IMR-90 (cell line): Measurements from ENCODE around the gene TRIO. TPM values are rescaled to one million over a fixed set of nuclear protein-coding genes. Genes with fewer than 3 reads are reported as not detected.

ENCODE experiments used
- ATAC-seq: fragments of 200-7000 bp; cut with Tn5 transposase; 2 replicates; pipeline ENCODE4 v1.9.1; 2020; ENCODE audit warnings: low read depth, mild to moderate bottlenecking, moderate library complexity
- BruUV-seq: library from RNA; stranded (reverse); fragments of 400-500 nt; replicated peaks from 2 replicates; lab custom pipeline; 2021; lab: Mats Ljungman, UMichigan
- CTCF ChIA-PET: fragments of 300-600 bp; formaldehyde crosslinking; extraction: SDS; loops from one replicate; lab custom pipeline; 2021; ENCODE audit warnings: antibody characterized with exemption; lab: Yijun Ruan, JAX
- POLR2A ChIA-PET: fragments of 300-600 bp; sonication (Branson Sonifier 250); formaldehyde crosslinking; loops from one replicate; lab custom pipeline; 2022; ENCODE audit warnings: antibody characterized with exemption; ENCODE audit not compliant: unreplicated experiment; lab: Charles Lee
- DNase-seq: peaks from one replicate; pipeline ENCODE4 v3.0.0; 2013
- H2AFZ ChIP-seq: replicated peaks from 2 replicates; pipeline ENCODE3; 2013; ENCODE audit warnings: low read length, mild to moderate bottlenecking; ENCODE audit not compliant: poor library complexity
- H2AK5ac ChIP-seq: 2 replicates; pipeline ENCODE4 v1.6.1; 2013; ENCODE audit warnings: low read depth, low read length, inconsistent platforms
- H2AK9ac ChIP-seq: replicated peaks from 2 replicates; pipeline ENCODE3; 2013; ENCODE audit warnings: mild to moderate bottlenecking, low read depth, low read length, moderate library complexity; ENCODE audit not compliant: poor library complexity
- H2BK120ac ChIP-seq: 2 replicates; pipeline ENCODE4 v1.6.1; 2013; ENCODE audit warnings: low read depth, low read length, inconsistent platforms
- H2BK15ac ChIP-seq: 3 replicates; pipeline ENCODE4 v1.6.1; 2013; ENCODE audit warnings: low read depth, low read length, inconsistent platforms
- H2BK20ac ChIP-seq: 2 replicates; pipeline ENCODE4 v1.6.1; 2013; ENCODE audit warnings: low read depth, mild to moderate bottlenecking, inconsistent platforms, low read length, moderate library complexity
- H2BK5ac ChIP-seq: 2 replicates; pipeline ENCODE4 v1.6.1; 2013; ENCODE audit warnings: mild to moderate bottlenecking, low read depth, low read length, inconsistent platforms; ENCODE audit not compliant: poor library complexity, severe bottlenecking
- H3K14ac ChIP-seq: replicated peaks from 2 replicates; pipeline ENCODE4 v1.6.1; 2013; ENCODE audit warnings: low read depth, low read length, inconsistent platforms
- H3K18ac ChIP-seq: 2 replicates; pipeline ENCODE4 v1.6.1; 2013; ENCODE audit warnings: low read depth, low read length, control low read depth
- H3K23ac ChIP-seq: 2 replicates; pipeline ENCODE4 v1.6.1; 2013; ENCODE audit warnings: low read depth, low read length, inconsistent platforms
- H3K27ac ChIP-seq: 2 replicates; pipeline ENCODE4 v1.5.1; 2013; ENCODE audit warnings: mild to moderate bottlenecking, control low read depth, low read length; ENCODE audit not compliant: insufficient read depth
- H3K27me3 ChIP-seq: 2 replicates; pipeline ENCODE4 v1.6.1; 2013; ENCODE audit warnings: low read length; ENCODE audit not compliant: control insufficient read depth, insufficient read depth
- H3K36me3 ChIP-seq: 2 replicates; pipeline ENCODE4 v1.6.1; 2013; ENCODE audit warnings: low read length, mixed read lengths; ENCODE audit not compliant: control insufficient read depth, insufficient read depth
- H3K4ac ChIP-seq: 2 replicates; pipeline ENCODE4 v1.6.1; 2013; ENCODE audit warnings: low read depth, low read length, inconsistent platforms
- H3K4me1 ChIP-seq: 2 replicates; pipeline ENCODE4 v1.6.1; 2013; ENCODE audit warnings: low read length, mixed read lengths; ENCODE audit not compliant: control insufficient read depth, insufficient read depth
- H3K4me2 ChIP-seq: 2 replicates; pipeline ENCODE4 v1.6.1; 2013; ENCODE audit warnings: low read depth, mild to moderate bottlenecking, control low read depth, low read length, moderate library complexity
- H3K4me3 ChIP-seq: 2 replicates; pipeline ENCODE4 v1.5.1; 2013; ENCODE audit warnings: low read depth, mild to moderate bottlenecking, control low read depth, low read length, moderate library complexity; ENCODE audit not compliant: insufficient read depth
- H3K56ac ChIP-seq: 2 replicates; pipeline ENCODE4 v1.6.1; 2013; ENCODE audit warnings: low read length, inconsistent platforms; ENCODE audit not compliant: insufficient read depth; ENCODE audit errors: extremely low read depth
- H3K79me1 ChIP-seq, 2 experiments: 2 replicates each; pipeline ENCODE4 v1.6.1; 2013; ENCODE audit warnings: low read length in 2 of 2, inconsistent platforms in 1 of 2, low read depth in 1 of 2
- H3K9ac ChIP-seq: 2 replicates; pipeline ENCODE4 v1.6.1; 2013; ENCODE audit warnings: low read depth, low read length, control low read depth
- H3K9me1 ChIP-seq: 2 replicates; pipeline ENCODE4 v1.6.1; 2013; ENCODE audit warnings: low read length, inconsistent platforms; ENCODE audit not compliant: insufficient read depth
- H3K9me3 ChIP-seq: 2 replicates; pipeline ENCODE4 v1.6.1; 2013; ENCODE audit warnings: low read length; ENCODE audit not compliant: control insufficient read depth, insufficient read depth
- H4K20me1 ChIP-seq: 2 replicates; pipeline ENCODE4 v1.6.1; 2013; ENCODE audit warnings: low read length, inconsistent platforms; ENCODE audit not compliant: insufficient read depth
- H4K5ac ChIP-seq: 2 replicates; pipeline ENCODE4 v1.6.1; 2013; ENCODE audit warnings: mild to moderate bottlenecking, low read depth, low read length, control low read depth
- H4K8ac ChIP-seq, 2 experiments: 2 replicates each; pipeline ENCODE4 v1.6.1; 2013; ENCODE audit warnings: low read depth in 2 of 2, low read length in 2 of 2, control low read depth in 1 of 2, inconsistent platforms in 1 of 2
- H4K91ac ChIP-seq: 2 replicates; pipeline ENCODE4 v1.6.1; 2013; ENCODE audit warnings: low read depth, low read length, inconsistent platforms; ENCODE audit not compliant: insufficient read depth
- BHLHE40 ChIP-seq: fragments of 150-350 bp; IDR thresholded peaks from 2 replicates; pipeline ENCODE4 v1.6.1; 2016; ENCODE audit warnings: mild to moderate bottlenecking, low read depth, low read length
- CEBPB ChIP-seq: IDR thresholded peaks from 2 replicates; pipeline ENCODE4 v1.6.1; 2012; ENCODE audit warnings: low read depth, low read length, improper control_type of control experiment
- CHD1 ChIP-seq: IDR thresholded peaks from 2 replicates; pipeline ENCODE4 v1.6.1; 2012; ENCODE audit warnings: low read depth, low read length, improper control_type of control experiment
- FOS ChIP-seq: fragments of 150-350 bp; IDR thresholded peaks from 2 replicates; pipeline ENCODE4 v1.6.1; 2016; ENCODE audit warnings: low read depth, low read length
- MAFK ChIP-seq: IDR thresholded peaks from 2 replicates; pipeline ENCODE4 v1.6.1; 2012; ENCODE audit warnings: low read depth, low read length, improper control_type of control experiment
- MAZ ChIP-seq: IDR thresholded peaks from 2 replicates; pipeline ENCODE4 v1.6.1; 2012; ENCODE audit warnings: low read depth, mild to moderate bottlenecking, low read length, improper control_type of control experiment, moderate library complexity, borderline replicate concordance
- MXI1 ChIP-seq: IDR thresholded peaks from 2 replicates; pipeline ENCODE4 v1.6.1; 2012; ENCODE audit warnings: low read depth, mild to moderate bottlenecking, low read length, moderate library complexity, borderline replicate concordance
- NFE2L2 ChIP-seq: fragments of 150-350 bp; IDR thresholded peaks from 2 replicates; pipeline ENCODE4 v1.6.1; 2016; ENCODE audit warnings: low read depth, mild to moderate bottlenecking, low read length
- POLR2A ChIP-seq: IDR thresholded peaks from 2 replicates; pipeline ENCODE4 v1.6.1; 2012; ENCODE audit warnings: mild to moderate bottlenecking, low read depth, low read length
- RAD21 ChIP-seq: IDR thresholded peaks from 2 replicates; pipeline ENCODE4 v1.6.1; 2012; ENCODE audit warnings: low read length, improper control_type of control experiment
- RCOR1 ChIP-seq: IDR thresholded peaks from 2 replicates; pipeline ENCODE4 v1.6.1; 2012; ENCODE audit warnings: mild to moderate bottlenecking, low read length, improper control_type of control experiment; ENCODE audit not compliant: insufficient replicate concordance
- RFX5 ChIP-seq: IDR thresholded peaks from 2 replicates; pipeline ENCODE4 v1.8.0; 2012; ENCODE audit warnings: low read depth, mild to moderate bottlenecking, low read length, moderate library complexity
- SMC3 ChIP-seq: fragments of 150-350 bp; IDR thresholded peaks from 2 replicates; pipeline ENCODE4 v1.6.1; 2016; ENCODE audit warnings: low read depth, mild to moderate bottlenecking, antibody characterized with exemption, low read length, moderate library complexity
- WGBS, 2 experiments: methylation state at CpG; one replicate each; pipeline versions ENCODE4 v1.1.5 to v1.1.7; 2013; ENCODE audit warnings: missing lambda C conversion rate in 2 of 2; ENCODE audit not compliant: insufficient read length in 1 of 2; ENCODE audit errors: extremely low coverage in 2 of 2; 5-methylcytosine and 5-hydroxymethylcytosine counted together
- dilution Hi-C: fragments of 300-500 bp; cut with HindIII; formaldehyde crosslinking; loops from one replicate; pipeline ENCODE4 v1.14.3; 2018; ENCODE audit warnings: low sequenced_read_pairs; ENCODE audit not compliant: unreplicated experiment
- in situ Hi-C: fragments of 300-500 bp; cut with MboI; formaldehyde crosslinking; loops from 3 replicates; pipeline ENCODE4 v1.14.3; 2019; ENCODE audit warnings: low sequenced_read_pairs, inconsistent platforms, mixed read lengths
- intact Hi-C: fragments of 100-400 bp; cut with micrococcal nuclease; formaldehyde crosslinking; loops from 2 replicates; pipeline ENCODE4 v1.10.0; 2022
- polyA plus RNA-seq, 3 experiments: library from polyadenylated mRNA; depleted of rRNA; stranded (reverse); fragments of >200 nt; gene quantifications; 2 replicates each; pipeline ENCODE4 v1.2.3, GENCODE V29; 2012; ENCODE audit warnings: low replicate concordance in 1 of 3
- total RNA-seq: library from RNA; depleted of rRNA; stranded (reverse); fragments of >200 nt; gene quantifications from 2 replicates; pipeline ENCODE4 v1.2.3, GENCODE V29; 2012
- TF ChIP-seq, protein P1 (sequence below): fragments of 150-350 bp; IDR thresholded peaks from 2 replicates; pipeline ENCODE4 v1.6.1; 2017; ENCODE audit warnings: mild to moderate bottlenecking, antibody characterized with exemption, low read length, low read depth
- TF ChIP-seq, protein P2 (sequence below): conservative IDR thresholded peaks from 2 replicates; pipeline ENCODE4 v1.5.1; 2012; ENCODE audit warnings: mild to moderate bottlenecking, low read depth, low read length, improper control_type of control experiment
- TF ChIP-seq, protein P3 (sequence below): fragments of 150-350 bp; IDR thresholded peaks from 2 replicates; pipeline ENCODE4 v1.6.1; 2016; ENCODE audit warnings: low read depth, mild to moderate bottlenecking, low read length, moderate library complexity, borderline replicate concordance

The TRIO gene
- total and polyA plus RNA-seq, 2 of the 4 experiments (the other 2 are of a cell fraction): 206 to 522 TPM

DNA sequence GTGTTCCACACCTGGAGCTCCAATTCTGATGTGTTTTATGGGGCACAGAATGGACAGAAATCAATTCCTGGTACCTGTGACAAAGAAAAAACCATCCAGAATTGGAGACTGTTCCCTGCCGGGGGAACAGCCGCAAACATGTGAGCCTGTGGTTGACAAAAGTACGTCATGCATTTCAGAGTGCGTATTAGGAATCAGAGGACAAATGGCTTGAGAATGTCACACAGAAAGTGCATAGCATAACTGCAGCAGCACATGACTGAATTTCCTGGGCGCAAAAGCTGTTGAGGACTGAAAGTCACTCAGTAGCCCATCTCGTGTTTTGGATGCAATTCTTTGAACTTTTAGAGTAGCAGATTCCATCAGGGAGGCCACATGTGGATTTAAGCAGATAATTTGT lies 85.1 kb downstream of the TRIO start:
- no peak overlapping the region for H3K56ac ChIP-seq
- H3K14ac ChIP-seq: peak overlapping the region; percentile 61
- H3K27ac ChIP-seq: peak overlapping the region; percentile 9; the same call in 1 of the 2 replicates
- H2AK9ac ChIP-seq: peak overlapping the region; percentile 19
- H4K8ac ChIP-seq: peak overlapping the region in 1 of 2 experiments; percentile 44; a peak in 1 of 4 replicates
- H3K4ac ChIP-seq: no peak overlapping the region
- H4K5ac ChIP-seq: no peak overlapping the region; the same call in 1 of the 2 replicates
- H3K4me2 ChIP-seq: peak overlapping the region; percentile 34; the same call in 1 of the 2 replicates
- H3K79me1 ChIP-seq: peaks cover 0 to 56% of the 10 kb centered on the region in 2 experiments; a peak in 2 of 4 replicates
- WGBS, 2 experiments: 92% methylated on average over 6 of the region's 6 CpGs; no CpG with 5 or more reads in 1 of the 2 experiments
- no peak for DNase-seq
- H3K9ac ChIP-seq: no peak overlapping the region
- no peak overlapping the region for H3K4me3 ChIP-seq
- H2AFZ ChIP-seq: no peak overlapping the region
- H2BK20ac ChIP-seq: no peak overlapping the region
- H3K23ac ChIP-seq: peak overlapping the region; percentile 63
- H3K4me1 ChIP-seq: peaks cover 44% of the 10 kb centered on the region
- peaks cover 97% of the 10 kb centered on the region for H4K20me1 ChIP-seq
- H3K9me3 ChIP-seq: no peaks in the 10 kb centered on the region
- peak overlapping the region; percentile 43 for H2BK5ac ChIP-seq
- H2BK120ac ChIP-seq: no peak overlapping the region
- no peaks in the 10 kb centered on the region for H3K27me3 ChIP-seq
- dilution Hi-C loops (no loop called here), in situ Hi-C loops (no loop called here), intact Hi-C loops (no loop called here)
- CTCF ChIA-PET: no interaction called here
- no peak overlapping the region for H4K91ac ChIP-seq
- no peak for TF ChIP-seq SMC3
- no peak for TF ChIP-seq BHLHE40
- TF ChIP-seq, protein P1, sequence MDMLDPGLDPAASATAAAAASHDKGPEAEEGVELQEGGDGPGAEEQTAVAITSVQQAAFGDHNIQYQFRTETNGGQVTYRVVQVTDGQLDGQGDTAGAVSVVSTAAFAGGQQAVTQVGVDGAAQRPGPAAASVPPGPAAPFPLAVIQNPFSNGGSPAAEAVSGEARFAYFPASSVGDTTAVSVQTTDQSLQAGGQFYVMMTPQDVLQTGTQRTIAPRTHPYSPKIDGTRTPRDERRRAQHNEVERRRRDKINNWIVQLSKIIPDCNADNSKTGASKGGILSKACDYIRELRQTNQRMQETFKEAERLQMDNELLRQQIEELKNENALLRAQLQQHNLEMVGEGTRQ: no peak
- TF ChIP-seq MXI1: no peak
- TF ChIP-seq, protein P2, sequence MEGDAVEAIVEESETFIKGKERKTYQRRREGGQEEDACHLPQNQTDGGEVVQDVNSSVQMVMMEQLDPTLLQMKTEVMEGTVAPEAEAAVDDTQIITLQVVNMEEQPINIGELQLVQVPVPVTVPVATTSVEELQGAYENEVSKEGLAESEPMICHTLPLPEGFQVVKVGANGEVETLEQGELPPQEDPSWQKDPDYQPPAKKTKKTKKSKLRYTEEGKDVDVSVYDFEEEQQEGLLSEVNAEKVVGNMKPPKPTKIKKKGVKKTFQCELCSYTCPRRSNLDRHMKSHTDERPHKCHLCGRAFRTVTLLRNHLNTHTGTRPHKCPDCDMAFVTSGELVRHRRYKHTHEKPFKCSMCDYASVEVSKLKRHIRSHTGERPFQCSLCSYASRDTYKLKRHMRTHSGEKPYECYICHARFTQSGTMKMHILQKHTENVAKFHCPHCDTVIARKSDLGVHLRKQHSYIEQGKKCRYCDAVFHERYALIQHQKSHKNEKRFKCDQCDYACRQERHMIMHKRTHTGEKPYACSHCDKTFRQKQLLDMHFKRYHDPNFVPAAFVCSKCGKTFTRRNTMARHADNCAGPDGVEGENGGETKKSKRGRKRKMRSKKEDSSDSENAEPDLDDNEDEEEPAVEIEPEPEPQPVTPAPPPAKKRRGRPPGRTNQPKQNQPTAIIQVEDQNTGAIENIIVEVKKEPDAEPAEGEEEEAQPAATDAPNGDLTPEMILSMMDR: no peak
- TF ChIP-seq NFE2L2: no peak
- TF ChIP-seq RAD21: no peak
- no peak for TF ChIP-seq POLR2A
- TF ChIP-seq FOS: no peak
- no peak for TF ChIP-seq CHD1
- TF ChIP-seq RFX5: no peak
- TF ChIP-seq MAZ: no peak
- TF ChIP-seq, protein P3, sequence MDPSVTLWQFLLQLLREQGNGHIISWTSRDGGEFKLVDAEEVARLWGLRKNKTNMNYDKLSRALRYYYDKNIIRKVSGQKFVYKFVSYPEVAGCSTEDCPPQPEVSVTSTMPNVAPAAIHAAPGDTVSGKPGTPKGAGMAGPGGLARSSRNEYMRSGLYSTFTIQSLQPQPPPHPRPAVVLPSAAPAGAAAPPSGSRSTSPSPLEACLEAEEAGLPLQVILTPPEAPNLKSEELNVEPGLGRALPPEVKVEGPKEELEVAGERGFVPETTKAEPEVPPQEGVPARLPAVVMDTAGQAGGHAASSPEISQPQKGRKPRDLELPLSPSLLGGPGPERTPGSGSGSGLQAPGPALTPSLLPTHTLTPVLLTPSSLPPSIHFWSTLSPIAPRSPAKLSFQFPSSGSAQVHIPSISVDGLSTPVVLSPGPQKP: no peak
- no peak for TF ChIP-seq RCOR1
- TF ChIP-seq MAFK: no peak
- TF ChIP-seq CEBPB: no peak
- H3K9me1 ChIP-seq: peaks cover 49% of the 10 kb centered on the region
- ATAC-seq: no peak
- H3K18ac ChIP-seq: no peak overlapping the region
- peaks cover 32% of the 10 kb centered on the region for H3K36me3 ChIP-seq
- POLR2A ChIA-PET: no interaction called here
- BruUV-seq: no TSS peak
- H2AK5ac ChIP-seq: peak overlapping the region; percentile 11; the same call in 1 of the 2 replicates
- H2BK15ac ChIP-seq: no peak overlapping the region
